HEK293T (cell line): Measurements from ENCODE around the gene NFIA.

ENCODE experiments used
- ARNT ChIP-seq: fragments of 450-650 bp; IDR thresholded peaks from 2 replicates; pipeline ENCODE4 v1.6.1; 2017; ENCODE audit warnings: mild to moderate bottlenecking
- BHLHE40 ChIP-seq: fragments of 450-650 bp; IDR thresholded peaks from 2 replicates; pipeline ENCODE4 v1.6.1; 2016; ENCODE audit warnings: mild to moderate bottlenecking, moderate library complexity, borderline replicate concordance
- CTBP1 ChIP-seq: fragments of 450-650 bp; IDR thresholded peaks from 2 replicates; pipeline ENCODE4 v1.6.1; 2016; ENCODE audit warnings: borderline replicate concordance
- ELF4 ChIP-seq: fragments of 450-650 bp; IDR thresholded peaks from 2 replicates; pipeline ENCODE4 v1.6.1; 2017; ENCODE audit warnings: antibody characterized with exemption
- FOXA1 ChIP-seq: fragments of 450-650 bp; IDR thresholded peaks from 2 replicates; pipeline ENCODE4 v1.6.1; 2016; ENCODE audit warnings: mild to moderate bottlenecking
- FOXM1 ChIP-seq: fragments of 450-650 bp; IDR thresholded peaks from 2 replicates; pipeline ENCODE4 v1.6.1; 2017; ENCODE audit warnings: mild to moderate bottlenecking, borderline replicate concordance
- HDGF ChIP-seq: fragments of 450-650 bp; IDR thresholded peaks from 2 replicates; pipeline ENCODE4 v1.6.1; 2017; ENCODE audit warnings: antibody characterized with exemption, borderline replicate concordance
- L3MBTL2 ChIP-seq: fragments of 450-650 bp; conservative IDR thresholded peaks from 2 replicates; pipeline ENCODE4 v1.6.1; 2016; ENCODE audit warnings: mild to moderate bottlenecking
- NFRKB ChIP-seq: fragments of 450-650 bp; IDR thresholded peaks from 2 replicates; pipeline ENCODE4 v1.6.1; 2016; ENCODE audit warnings: mild to moderate bottlenecking, moderate library complexity
- SP1 ChIP-seq: fragments of 450-650 bp; IDR thresholded peaks from 2 replicates; pipeline ENCODE4 v1.6.1; 2017
- SUZ12 ChIP-seq: fragments of 450-650 bp; IDR thresholded peaks from 2 replicates; pipeline ENCODE4 v1.6.1; 2016; ENCODE audit warnings: mild to moderate bottlenecking
- TARDBP ChIP-seq: fragments of 450-650 bp; IDR thresholded peaks from 2 replicates; pipeline ENCODE4 v1.6.1; 2016
- ZNF384 ChIP-seq: fragments of 450-650 bp; IDR thresholded peaks from 2 replicates; pipeline ENCODE4 v1.6.1; 2016

DNA sequence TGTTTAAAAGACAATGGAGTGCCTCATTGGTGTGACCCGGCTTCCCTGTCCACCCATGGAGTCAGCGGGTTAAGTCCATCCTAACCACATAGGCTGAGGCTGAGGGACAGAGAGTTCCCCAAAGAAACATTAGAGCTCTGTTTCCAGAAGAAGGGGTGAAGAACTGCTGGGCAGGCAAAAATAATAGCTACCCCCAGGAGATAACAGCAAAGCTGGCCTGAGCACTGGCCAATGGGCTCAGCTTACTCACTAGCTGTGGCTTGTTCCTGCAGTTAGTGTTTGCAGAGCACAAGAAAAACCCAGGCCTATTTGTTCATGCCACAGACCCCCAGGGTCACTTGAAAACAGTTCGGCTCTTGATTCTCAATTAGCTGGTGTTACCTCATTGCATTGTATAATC, 311.2 kb downstream of the NFIA start:
- TF ChIP-seq SP1 (no peak), SUZ12 (no peak), NFRKB (no peak), ARNT (no peak), HDGF (no peak), ZNF384 (no peak), BHLHE40 (no peak), CTBP1 (no peak), ELF4 (no peak), L3MBTL2 (no peak), TARDBP (no peak), FOXM1 (no peak), FOXA1 (no peak)
